ENCODE data around the gene PPP2CA. TPM values are rescaled to one million over a fixed set of nuclear protein-coding genes. Genes with fewer than 3 reads are reported as not detected.

PPP2CA gene
- total and polyA plus RNA-seq, 2 of the 13 experiments (the other 11 are each of a cell fraction or from before 2014, with no cell fraction given), result 82.4 to 171 TPM

GRCh38 chr5:134176511-134177368 lies 49.1 kb downstream of the PPP2CA start, which contains the start of gene SKP1 (continued):
- 0 out of 2 replicates have a peak, but pooled peaks have one; percentile 72 for TF ChIP-seq ZNF737 (CRISPR knock-in tag; IDR thresholded peaks at IDR 0.05; ENCODE audit: borderline replicate concordance)
- no peak for TF ChIP-seq ZNF207 (IDR thresholded peaks at IDR 0.05; ENCODE audit: borderline replicate concordance)
- TF ChIP-seq, protein P1, sequence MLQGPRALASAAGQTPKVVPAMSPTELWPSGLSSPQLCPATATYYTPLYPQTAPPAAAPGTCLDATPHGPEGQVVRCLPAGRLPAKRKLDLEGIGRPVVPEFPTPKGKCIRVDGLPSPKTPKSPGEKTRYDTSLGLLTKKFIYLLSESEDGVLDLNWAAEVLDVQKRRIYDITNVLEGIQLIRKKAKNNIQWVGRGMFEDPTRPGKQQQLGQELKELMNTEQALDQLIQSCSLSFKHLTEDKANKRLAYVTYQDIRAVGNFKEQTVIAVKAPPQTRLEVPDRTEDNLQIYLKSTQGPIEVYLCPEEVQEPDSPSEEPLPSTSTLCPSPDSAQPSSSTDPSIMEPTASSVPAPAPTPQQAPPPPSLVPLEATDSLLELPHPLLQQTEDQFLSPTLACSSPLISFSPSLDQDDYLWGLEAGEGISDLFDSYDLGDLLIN (CRISPR knock-in tag; IDR thresholded peaks at IDR 0.05; ENCODE audit: borderline replicate concordance), result no peak
- TF ChIP-seq ZNF234 (CRISPR knock-in tag; conservative IDR thresholded peaks at IDR 0.05), result no peak
- peak; percentile 78 for TF ChIP-seq THAP11 (CRISPR knock-in tag; IDR thresholded peaks at IDR 0.05)
- no peak for TF ChIP-seq ETV6 (CRISPR knock-in tag; conservative IDR thresholded peaks at IDR 0.05)
- TF ChIP-seq ZMYM2 (CRISPR knock-in tag; IDR thresholded peaks at IDR 0.05), result no peak
- peak; percentile 97 for TF ChIP-seq KDM5B (CRISPR knock-in tag; IDR thresholded peaks at IDR 0.05; ENCODE audit: borderline replicate concordance)
- TF ChIP-seq, protein P2, sequence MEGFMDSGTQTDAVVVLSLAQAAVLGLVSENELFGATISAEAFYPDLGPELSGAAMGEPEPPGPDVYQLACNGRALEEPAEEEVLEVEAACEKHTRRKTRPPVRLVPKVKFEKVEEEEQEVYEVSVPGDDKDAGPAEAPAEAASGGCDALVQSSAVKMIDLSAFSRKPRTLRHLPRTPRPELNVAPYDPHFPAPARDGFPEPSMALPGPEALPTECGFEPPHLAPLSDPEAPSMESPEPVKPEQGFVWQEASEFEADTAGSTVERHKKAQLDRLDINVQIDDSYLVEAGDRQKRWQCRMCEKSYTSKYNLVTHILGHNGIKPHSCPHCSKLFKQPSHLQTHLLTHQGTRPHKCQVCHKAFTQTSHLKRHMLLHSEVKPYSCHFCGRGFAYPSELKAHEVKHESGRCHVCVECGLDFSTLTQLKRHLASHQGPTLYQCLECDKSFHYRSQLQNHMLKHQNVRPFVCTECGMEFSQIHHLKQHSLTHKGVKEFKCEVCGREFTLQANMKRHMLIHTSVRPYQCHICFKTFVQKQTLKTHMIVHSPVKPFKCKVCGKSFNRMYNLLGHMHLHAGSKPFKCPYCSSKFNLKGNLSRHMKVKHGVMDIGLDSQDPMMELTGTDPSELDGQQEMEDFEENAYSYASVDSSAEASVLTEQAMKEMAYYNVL (CRISPR knock-in tag; IDR thresholded peaks at IDR 0.05; ENCODE audit: borderline replicate concordance), result peak; percentile 91
- TF ChIP-seq MAFG (CRISPR knock-in tag; IDR thresholded peaks at IDR 0.05), result no peak
- no peak for TF ChIP-seq ZNF18 (CRISPR knock-in tag; IDR thresholded peaks at IDR 0.05; ENCODE audit: insufficient replicate concordance)
- TF ChIP-seq, protein P3, sequence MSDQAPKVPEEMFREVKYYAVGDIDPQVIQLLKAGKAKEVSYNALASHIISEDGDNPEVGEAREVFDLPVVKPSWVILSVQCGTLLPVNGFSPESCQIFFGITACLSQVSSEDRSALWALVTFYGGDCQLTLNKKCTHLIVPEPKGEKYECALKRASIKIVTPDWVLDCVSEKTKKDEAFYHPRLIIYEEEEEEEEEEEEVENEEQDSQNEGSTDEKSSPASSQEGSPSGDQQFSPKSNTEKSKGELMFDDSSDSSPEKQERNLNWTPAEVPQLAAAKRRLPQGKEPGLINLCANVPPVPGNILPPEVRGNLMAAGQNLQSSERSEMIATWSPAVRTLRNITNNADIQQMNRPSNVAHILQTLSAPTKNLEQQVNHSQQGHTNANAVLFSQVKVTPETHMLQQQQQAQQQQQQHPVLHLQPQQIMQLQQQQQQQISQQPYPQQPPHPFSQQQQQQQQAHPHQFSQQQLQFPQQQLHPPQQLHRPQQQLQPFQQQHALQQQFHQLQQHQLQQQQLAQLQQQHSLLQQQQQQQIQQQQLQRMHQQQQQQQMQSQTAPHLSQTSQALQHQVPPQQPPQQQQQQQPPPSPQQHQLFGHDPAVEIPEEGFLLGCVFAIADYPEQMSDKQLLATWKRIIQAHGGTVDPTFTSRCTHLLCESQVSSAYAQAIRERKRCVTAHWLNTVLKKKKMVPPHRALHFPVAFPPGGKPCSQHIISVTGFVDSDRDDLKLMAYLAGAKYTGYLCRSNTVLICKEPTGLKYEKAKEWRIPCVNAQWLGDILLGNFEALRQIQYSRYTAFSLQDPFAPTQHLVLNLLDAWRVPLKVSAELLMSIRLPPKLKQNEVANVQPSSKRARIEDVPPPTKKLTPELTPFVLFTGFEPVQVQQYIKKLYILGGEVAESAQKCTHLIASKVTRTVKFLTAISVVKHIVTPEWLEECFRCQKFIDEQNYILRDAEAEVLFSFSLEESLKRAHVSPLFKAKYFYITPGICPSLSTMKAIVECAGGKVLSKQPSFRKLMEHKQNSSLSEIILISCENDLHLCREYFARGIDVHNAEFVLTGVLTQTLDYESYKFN (CRISPR knock-in tag; conservative IDR thresholded peaks at IDR 0.05), result 0 out of 2 replicates have a peak, but pooled peaks have one; percentile 33
- TF ChIP-seq SRSF4 (IDR thresholded peaks at IDR 0.05; ENCODE audit: low read depth, low read length, poor library complexity, severe bottlenecking), result no peak
- TF ChIP-seq SNRNP70 (IDR thresholded peaks at IDR 0.05; ENCODE audit: low read depth, low read length), result no peak
- no peak for TF ChIP-seq HNRNPH1 (optimal IDR thresholded peaks at IDR 0.05; ENCODE audit: low read depth, low read length)
- TF ChIP-seq MXD4 (CRISPR knock-in tag; IDR thresholded peaks at IDR 0.05), result no peak; the same call in 1 of the 2 replicates
- TF ChIP-seq ZNF878 (CRISPR knock-in tag; IDR thresholded peaks at IDR 0.05), result no peak
- no peak for TF ChIP-seq STAT5B (CRISPR knock-in tag; IDR thresholded peaks at IDR 0.05)

All from HepG2 (cell line).